MCF 10A (cell line): ENCODE results near the gene SMAD6. TPM values are rescaled to one million over a fixed set of nuclear protein-coding genes. Genes with fewer than 3 reads are reported as not detected.

Experiments used
- BruUV-seq: library from RNA; stranded (reverse); fragments of 400-500 nt; replicated peaks from 2 replicates; lab custom pipeline; 2021; lab: Mats Ljungman, UMichigan
- CTCF ChIA-PET: fragments of 300-600 bp; sonication (Branson Sonifier 250); formaldehyde crosslinking; extraction: SDS; loops from one replicate; lab custom pipeline; 2021; ENCODE audit warnings: antibody characterized with exemption, inconsistent platforms; lab: Yijun Ruan, JAX
- POLR2A ChIA-PET: fragments of 300-600, 350-650 bp; sonication (Branson Sonifier 250); formaldehyde crosslinking; extraction: SDS; loops from one replicate; lab custom pipeline; 2020; ENCODE audit warnings: antibody characterized with exemption, inconsistent platforms; lab: Yijun Ruan, JAX
- DNase-seq: peaks from one replicate; pipeline ENCODE4 v3.0.0-alpha.2; 2018; ENCODE audit not compliant: unreplicated experiment
- H3K27ac Mint-ChIP-seq: one replicate; pipeline ENCODE4 v1.8.0; 2022; ENCODE audit warnings: mild to moderate bottlenecking, low read depth, mixed read lengths; ENCODE audit not compliant: unreplicated experiment
- H3K27me3 Mint-ChIP-seq: one replicate; pipeline ENCODE4 v1.8.0; 2022; ENCODE audit warnings: mixed read lengths; ENCODE audit not compliant: insufficient read depth, unreplicated experiment
- H3K36me3 Mint-ChIP-seq: one replicate; pipeline ENCODE4 v1.8.0; 2022; ENCODE audit warnings: mild to moderate bottlenecking, moderate library complexity, mixed read lengths; ENCODE audit not compliant: insufficient read depth, unreplicated experiment
- H3K4me1 Mint-ChIP-seq: one replicate; pipeline ENCODE4 v1.8.0; 2022; ENCODE audit warnings: mixed read lengths; ENCODE audit not compliant: insufficient read depth, unreplicated experiment
- H3K4me3 Mint-ChIP-seq: one replicate; pipeline ENCODE4 v1.8.0; 2022; ENCODE audit warnings: mild to moderate bottlenecking, moderate library complexity, mixed read lengths; ENCODE audit not compliant: unreplicated experiment
- H3K9me3 Mint-ChIP-seq: one replicate; pipeline ENCODE4 v1.8.0; 2022; ENCODE audit warnings: mixed read lengths; ENCODE audit not compliant: unreplicated experiment
- CTCF ChIP-seq: fragments of 200-600 bp; IDR thresholded peaks from one replicate; pipeline ENCODE4 v1.8.0; 2022; ENCODE audit warnings: antibody characterized with exemption, mild to moderate bottlenecking; ENCODE audit not compliant: unreplicated experiment
- intact Hi-C: fragments of 100-400 bp; cut with micrococcal nuclease; formaldehyde crosslinking; loops from 2 replicates; pipeline ENCODE4 v1.14.1; 2022
- total RNA-seq: library from RNA; stranded (reverse); gene quantifications from 2 replicates; pipeline ENCODE4 v1.2.3, GENCODE V29; 2022

The SMAD6 gene
- total RNA-seq, 1 experiment from 2014 or later: not detected

- CTCF ChIA-PET: interaction anchor here (0.7 to 1.1 kb wide), 3 partner anchors 17 to 1632 kb away, joined by 3 to 4 read pairs (median 3); no protein-coding TSS in a partner anchor
- no peak for DNase-seq
- POLR2A ChIA-PET: no interaction called here
- H3K9me3 Mint-ChIP-seq: no peaks in the 10 kb centered on the region
- no peak overlapping the region for H3K4me3 Mint-ChIP-seq
- no peak for TF ChIP-seq CTCF
- BruUV-seq: no TSS peak
- H3K36me3 Mint-ChIP-seq: no peaks in the 10 kb centered on the region
- no peaks in the 10 kb centered on the region for H3K27me3 Mint-ChIP-seq
- H3K27ac Mint-ChIP-seq: no peak overlapping the region
- intact Hi-C loops: no loop called here
- no peaks in the 10 kb centered on the region for H3K4me1 Mint-ChIP-seq
Observed at GRCh38 chr15:66743204-66743603, 41.2 kb downstream of the SMAD6 start.

- intact Hi-C loops: no loop called here
- Mint-ChIP-seq H3K4me3 (no peak overlapping the region), H3K27ac (no peak overlapping the region), H3K36me3 (no peaks in the 10 kb centered on the region), H3K9me3 (no peaks in the 10 kb centered on the region), H3K4me1 (peaks cover 6% of the 10 kb centered on the region), H3K27me3 (no peaks in the 10 kb centered on the region)
- BruUV-seq: no TSS peak
- POLR2A ChIA-PET: no interaction called here
- no peak for TF ChIP-seq CTCF
- CTCF ChIA-PET: interaction anchor here (0.7 kb wide), 2 partner anchors 31 to 1631 kb away, joined by 3 read pairs; no protein-coding TSS in a partner anchor
- no peak for DNase-seq
Observed at GRCh38 chr15:66743703-66744536, 41.9 kb downstream of the SMAD6 start.

GRCh38 chr15:66744610-66745279, 42.7 kb downstream of the SMAD6 start:
- Mint-ChIP-seq H3K27me3 (no peaks in the 10 kb centered on the region), H3K4me1 (peaks cover 6% of the 10 kb centered on the region), H3K9me3 (no peaks in the 10 kb centered on the region), H3K4me3 (no peak overlapping the region), H3K36me3 (no peaks in the 10 kb centered on the region), H3K27ac (no peak overlapping the region)
- ChIA-PET POLR2A (no interaction called here), CTCF (no interaction called here)
- BruUV-seq: no TSS peak
- intact Hi-C loops: no loop called here
- no peak for TF ChIP-seq CTCF
- no peak for DNase-seq

- ChIA-PET POLR2A (no interaction called here), CTCF (no interaction called here)
- Mint-ChIP-seq H3K4me1 (peaks cover 10% of the 10 kb centered on the region), H3K4me3 (no peak overlapping the region), H3K27ac (no peak overlapping the region), H3K9me3 (no peaks in the 10 kb centered on the region), H3K36me3 (no peaks in the 10 kb centered on the region), H3K27me3 (no peaks in the 10 kb centered on the region)
- no peak for DNase-seq
- BruUV-seq: no TSS peak
- intact Hi-C loops: no loop called here
- TF ChIP-seq CTCF: no peak
Observed at GRCh38 chr15:66745530-66746230, 43.6 kb downstream of the SMAD6 start.
